Naive thymus-derived CD4-positive, alpha-beta T cell (primary cell): ENCODE data around the gene TRIM66. TPM values are rescaled to one million over a fixed set of nuclear protein-coding genes. Genes with fewer than 3 reads are reported as not detected.

Source experiments
- ATAC-seq: fragments of 150-1000 bp; cut with Tn5 transposase; 2 replicates; pipeline ENCODE4 v1.10.0; 2021; ENCODE audit warnings: mild to moderate bottlenecking, moderate library complexity
- CTCF ChIA-PET: fragments of 350-600 bp; sonication (Branson Sonifier 250); formaldehyde crosslinking; loops from one replicate; lab custom pipeline; 2021; ENCODE audit warnings: antibody characterized with exemption; lab: Charles Lee
- POLR2A ChIA-PET: fragments of 350-600 bp; sonication (Branson Sonifier 250); formaldehyde crosslinking; loops from one replicate; lab custom pipeline; 2021; ENCODE audit warnings: antibody characterized with exemption, inconsistent platforms; lab: Charles Lee
- DNase-seq, 9 donors: peaks; one replicate each; pipeline versions ENCODE4 v3.0.0 to v3.0.0-alpha.2; 2020 to 2022; ENCODE audit warnings: mixed read lengths in 1 of 9
- H3K27ac ChIP-seq: one replicate; pipeline ENCODE4 v1.7.0; 2013; ENCODE audit warnings: mild to moderate bottlenecking, low read depth, low read length, moderate library complexity
- H3K27me3 ChIP-seq, 2 donors: one replicate each; pipeline ENCODE4 v1.7.0; 2013; ENCODE audit warnings: low read length in 2 of 2, mild to moderate bottlenecking in 2 of 2, moderate library complexity in 2 of 2; ENCODE audit not compliant: control insufficient read depth in 2 of 2, insufficient read depth in 2 of 2
- H3K36me3 ChIP-seq, 3 experiments: 1 replicate in 2 of 3; 2 replicates in 1 of 3; pipeline ENCODE4 v1.7.0; 2013; ENCODE audit warnings: low read length in 3 of 3, mild to moderate bottlenecking in 3 of 3, moderate library complexity in 1 of 3; ENCODE audit not compliant: insufficient read depth in 3 of 3, control insufficient read depth in 2 of 3
- H3K4me1 ChIP-seq, 2 donors: one replicate each; pipeline ENCODE4 v1.7.0; 2013; ENCODE audit warnings: low read length in 2 of 2, mild to moderate bottlenecking in 2 of 2, moderate library complexity in 1 of 2; ENCODE audit not compliant: control insufficient read depth in 2 of 2, insufficient read depth in 2 of 2
- H3K4me3 ChIP-seq: 2 replicates; pipeline ENCODE4 v1.7.0; 2013; ENCODE audit warnings: mild to moderate bottlenecking, low read length
- H3K9me3 ChIP-seq, 3 experiments: 1 replicate in 2 of 3; 2 replicates in 1 of 3; pipeline ENCODE4 v1.7.0; 2013; ENCODE audit warnings: low read length in 3 of 3; ENCODE audit not compliant: control insufficient read depth in 2 of 3
- H3K27ac Mint-ChIP-seq, 9 donors: one replicate each; pipeline ENCODE4 v1.8.0; 2020 to 2022; ENCODE audit warnings: mixed read lengths in 9 of 9, mild to moderate bottlenecking in 8 of 9, moderate library complexity in 5 of 9, inconsistent platforms in 2 of 9
- H3K27me3 Mint-ChIP-seq, 5 donors: one replicate each; pipeline ENCODE4 v1.8.0; 2021 to 2022; ENCODE audit warnings: mixed read lengths in 5 of 5, mild to moderate bottlenecking in 1 of 5
- H3K36me3 Mint-ChIP-seq, 5 donors: one replicate each; pipeline ENCODE4 v1.8.0; 2020 to 2022; ENCODE audit warnings: mixed read lengths in 5 of 5, mild to moderate bottlenecking in 3 of 5, inconsistent platforms in 1 of 5
- H3K4me1 Mint-ChIP-seq, 7 donors: one replicate each; pipeline ENCODE4 v1.8.0; 2020 to 2022; ENCODE audit warnings: mixed read lengths in 7 of 7, mild to moderate bottlenecking in 3 of 7, inconsistent platforms in 1 of 7
- H3K4me3 Mint-ChIP-seq, 10 donors: one replicate each; pipeline ENCODE4 v1.8.0; 2020 to 2022; ENCODE audit warnings: mild to moderate bottlenecking in 10 of 10, mixed read lengths in 10 of 10, moderate library complexity in 6 of 10, inconsistent platforms in 2 of 10
- H3K9me3 Mint-ChIP-seq, 11 donors: one replicate each; pipeline ENCODE4 v1.8.0; 2020 to 2022; ENCODE audit warnings: mixed read lengths in 11 of 11, mild to moderate bottlenecking in 4 of 11, inconsistent platforms in 1 of 11, moderate library complexity in 1 of 11
- intact Hi-C, 2 donors: fragments of 100-400 bp; cut with micrococcal nuclease; formaldehyde crosslinking; loops; one replicate each; pipeline ENCODE4 v1.15.1; 2023
- polyA plus RNA-seq, 2 donors: library from polyadenylated mRNA; unstranded; fragments of 300-500 nt; fragmentation: Illumina TruSeq; gene quantifications; one replicate each; pipeline ENCODE4 v1.2.3, GENCODE V29; 2021
- total RNA-seq, 6 experiments: library from RNA in 5 of 6; stranded (reverse) in 5 of 6; gene quantifications; 1 replicate in 5 of 6; 2 replicates in 1 of 6; pipeline ENCODE4 v1.2.3 and lab custom pipeline; 2021 to 2026

TRIM66 gene
- total and polyA plus RNA-seq, 7 experiments from 2014 or later: 0.32 to 37.6 (median 23.2) TPM

GRCh38 chr11:8593935-8594909, 88.2 kb downstream of the TRIM66 start, which contains the start of gene STK33:
Gene STK33, minus strand, starts transcription at chr11:8594228. Its CDS starts 119,323 bp downstream, at chr11:8474905.
- Mint-ChIP-seq H3K27me3 (peaks cover 62 to 80% (median 68%) of the 10 kb centered on the region in 5 donors), H3K4me1 (peaks cover 0 to 16% (median 8%) of the 10 kb centered on the region in 7 donors), H3K36me3 (no peaks in the 10 kb centered on the region), H3K27ac (no peak within 1 kb of the TSS), H3K4me3 (peak within 1 kb of the TSS; percentile 48 to 80 (median 71)), H3K9me3 (peaks cover 0 to 2% (median 0%) of the 10 kb centered on the region in 11 donors)
- intact Hi-C loops: no loop called here
- Histone ChIP-seq H3K9me3 (no peaks in the 10 kb centered on the region), H3K27ac (no peak within 1 kb of the TSS), H3K4me1 (no peaks in the 10 kb centered on the region), H3K27me3 (no peaks in the 10 kb centered on the region), H3K4me3 (peak within 1 kb of the TSS; percentile 0), H3K36me3 (no peaks in the 10 kb centered on the region)
- ChIA-PET CTCF (no interaction called here), POLR2A (no interaction called here)
- ATAC-seq (peak; percentile 42), DNase-seq (peak in 2 of 9 donors; percentile 0 to 31)

- no peak for ATAC-seq
- peak overlapping the region; percentile 42 to 80 (median 71) for H3K4me3 Mint-ChIP-seq
These were observed 89.0 kb downstream of the TRIM66 start for GRCh38 chr11:8593455-8593854.

GRCh38 chr11:8587915-8588314, 94.5 kb downstream of the TRIM66 start:
- Histone ChIP-seq H3K9me3 (no peaks in the 10 kb centered on the region), H3K4me3 (no peak overlapping the region), H3K36me3 (no peaks in the 10 kb centered on the region), H3K27me3 (no peaks in the 10 kb centered on the region), H3K27ac (no peak overlapping the region), H3K4me1 (no peaks in the 10 kb centered on the region)
- H3K27ac Mint-ChIP-seq: no peak overlapping the region
- H3K9me3 Mint-ChIP-seq: peaks cover 0 to 10% (median 0%) of the 10 kb centered on the region in 11 donors
- POLR2A ChIA-PET: no interaction called here
- intact Hi-C loops: no loop called here
- peaks cover 23 to 56% (median 45%) of the 10 kb centered on the region in 5 donors for H3K27me3 Mint-ChIP-seq
- DNase-seq (no peak), ATAC-seq (no peak)
- H3K36me3 Mint-ChIP-seq: peaks cover 0 to 5% (median 2%) of the 10 kb centered on the region in 5 donors
- H3K4me1 Mint-ChIP-seq: peaks cover 0 to 3% (median 0%) of the 10 kb centered on the region in 7 donors
- CTCF ChIA-PET: no interaction called here
- no peak overlapping the region for H3K4me3 Mint-ChIP-seq

More at GRCh38 chr11:8593455-8593854, 89.0 kb downstream of the TRIM66 start:
- H3K36me3 ChIP-seq: no peaks in the 10 kb centered on the region
- H3K9me3 ChIP-seq: no peaks in the 10 kb centered on the region
- intact Hi-C loops: no loop called here
- peak overlapping the region; percentile 0 for H3K4me3 ChIP-seq
- Mint-ChIP-seq H3K27ac (no peak overlapping the region), H3K36me3 (no peaks in the 10 kb centered on the region), H3K4me1 (peaks cover 0 to 16% (median 8%) of the 10 kb centered on the region in 7 donors), H3K27me3 (peaks cover 68 to 80% (median 69%) of the 10 kb centered on the region in 5 donors), H3K9me3 (peaks cover 0 to 2% (median 0%) of the 10 kb centered on the region in 11 donors)
- no peak for DNase-seq
- POLR2A ChIA-PET: no interaction called here
- CTCF ChIA-PET: no interaction called here
- no peaks in the 10 kb centered on the region for H3K4me1 ChIP-seq
- H3K27me3 ChIP-seq: no peaks in the 10 kb centered on the region
- H3K27ac ChIP-seq: no peak overlapping the region

- Histone ChIP-seq H3K27me3 (no peaks in the 10 kb centered on the region), H3K36me3 (no peaks in the 10 kb centered on the region), H3K4me1 (no peaks in the 10 kb centered on the region), H3K9me3 (no peaks in the 10 kb centered on the region), H3K4me3 (no peak overlapping the region), H3K27ac (no peak overlapping the region)
- Mint-ChIP-seq H3K9me3 (peaks cover 0 to 8% (median 0%) of the 10 kb centered on the region in 11 donors), H3K27ac (no peak overlapping the region), H3K4me1 (no peaks in the 10 kb centered on the region), H3K36me3 (peaks cover 0 to 5% (median 2%) of the 10 kb centered on the region in 5 donors), H3K4me3 (no peak overlapping the region), H3K27me3 (peaks cover 18 to 49% (median 41%) of the 10 kb centered on the region in 5 donors)
- DNase-seq (no peak), ATAC-seq (no peak)
- intact Hi-C loops: no loop called here
- ChIA-PET CTCF (no interaction called here), POLR2A (no interaction called here)
These were observed 95.7 kb downstream of the TRIM66 start for GRCh38 chr11:8586805-8587204.

- H3K4me3 Mint-ChIP-seq: no peak overlapping the region
- Histone ChIP-seq H3K4me1 (no peaks in the 10 kb centered on the region), H3K9me3 (no peaks in the 10 kb centered on the region), H3K27ac (no peak overlapping the region), H3K4me3 (no peak overlapping the region), H3K27me3 (no peaks in the 10 kb centered on the region), H3K36me3 (no peaks in the 10 kb centered on the region)
- ChIA-PET POLR2A (no interaction called here), CTCF (no interaction called here)
- no peaks in the 10 kb centered on the region for H3K4me1 Mint-ChIP-seq
- peaks cover 13 to 49% (median 38%) of the 10 kb centered on the region in 5 donors for H3K27me3 Mint-ChIP-seq
- no peak overlapping the region for H3K27ac Mint-ChIP-seq
- intact Hi-C loops: no loop called here
- peaks cover 0 to 8% (median 0%) of the 10 kb centered on the region in 11 donors for H3K9me3 Mint-ChIP-seq
- ATAC-seq (no peak), DNase-seq (no peak)
- H3K36me3 Mint-ChIP-seq: peaks cover 0 to 5% (median 2%) of the 10 kb centered on the region in 5 donors
These were observed 96.3 kb downstream of the TRIM66 start for GRCh38 chr11:8586184-8586583.

- H3K27ac Mint-ChIP-seq: no peak overlapping the region
- no peak for DNase-seq
- CTCF ChIA-PET: no interaction called here
- H3K27me3 Mint-ChIP-seq: peaks cover 19 to 50% (median 38%) of the 10 kb centered on the region in 5 donors
- no peaks in the 10 kb centered on the region for H3K27me3 ChIP-seq
- ATAC-seq: no peak
- H3K4me3 ChIP-seq: no peak overlapping the region
- POLR2A ChIA-PET: interaction anchor here (0.7 kb wide), 1 partner anchor 29 kb away, joined by 3 read pairs; no protein-coding TSS in a partner anchor
- no peaks in the 10 kb centered on the region for H3K4me1 ChIP-seq
- H3K27ac ChIP-seq: no peak overlapping the region
- no peaks in the 10 kb centered on the region for H3K36me3 ChIP-seq
- no peak overlapping the region for H3K4me3 Mint-ChIP-seq
- H3K4me1 Mint-ChIP-seq: no peaks in the 10 kb centered on the region
- H3K9me3 ChIP-seq: no peaks in the 10 kb centered on the region
- peaks cover 0 to 5% (median 2%) of the 10 kb centered on the region in 5 donors for H3K36me3 Mint-ChIP-seq
- intact Hi-C loops: no loop called here
- H3K9me3 Mint-ChIP-seq: peaks cover 0 to 15% (median 4%) of the 10 kb centered on the region in 11 donors
These were observed 98.0 kb downstream of the TRIM66 start for GRCh38 chr11:8584511-8584910.
